ENCODE data around the gene GNG13.

- TF ChIP-seq CBX5 (IDR thresholded peaks at IDR 0.05; ENCODE audit: borderline replicate concordance, low read depth) (no peak), TAF1 (IDR thresholded peaks at IDR 0.05; ENCODE audit: control insufficient read depth, extremely low read depth, insufficient read depth, low read length, severe bottlenecking) (no peak), CTCF (IDR thresholded peaks at IDR 0.05 in 2 of 3, conservative IDR thresholded peaks at IDR 0.05 in 1 of 3; ENCODE audit: insufficient read depth in 2 of 3, low read depth in 1 of 3, low read length in 3 of 3) (no peak), SAFB2 (IDR thresholded peaks at IDR 0.05; ENCODE audit: borderline replicate concordance, low read depth, low read length, severe bottlenecking) (no peak), ZNF165 (CRISPR knock-in tag; IDR thresholded peaks at IDR 0.05; ENCODE audit: borderline replicate concordance) (no peak)
These were observed 1.2 kb downstream of the GNG13 start for GRCh38 chr16:799111-799947.

Measured in K562 (cell line).